ENCODE results near the gene FBXL15. TPM values are rescaled to one million over a fixed set of nuclear protein-coding genes. Genes with fewer than 3 reads are reported as not detected.

The FBXL15 gene
- total and polyA plus RNA-seq, 9 of the 15 experiments (the other 6 are each of a cell fraction or from before 2014, with no cell fraction given), result 0.08 to 25.9 (median 3.5) TPM

DNA sequence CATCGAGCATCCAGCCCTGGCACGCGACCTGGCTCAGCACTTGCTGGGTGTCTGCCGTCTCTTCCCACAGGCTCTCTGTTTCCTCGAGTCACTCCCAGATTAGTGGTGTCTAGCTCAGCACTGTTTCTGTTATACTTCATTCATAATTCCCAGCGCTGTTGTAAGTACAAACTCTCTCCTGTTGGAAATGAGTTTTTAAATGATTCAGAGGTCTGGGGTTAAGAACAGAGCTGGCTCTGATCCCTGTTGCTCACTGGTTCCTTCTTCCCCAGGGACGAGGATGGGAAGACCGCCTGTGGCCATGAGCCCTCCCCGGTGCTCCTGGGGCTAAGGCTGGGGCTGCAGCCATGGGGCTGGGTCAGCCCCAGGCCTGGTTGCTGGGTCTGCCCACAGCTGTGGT, 48.0 kb downstream of the FBXL15 start (continued):
- TF ChIP-seq, protein P1, sequence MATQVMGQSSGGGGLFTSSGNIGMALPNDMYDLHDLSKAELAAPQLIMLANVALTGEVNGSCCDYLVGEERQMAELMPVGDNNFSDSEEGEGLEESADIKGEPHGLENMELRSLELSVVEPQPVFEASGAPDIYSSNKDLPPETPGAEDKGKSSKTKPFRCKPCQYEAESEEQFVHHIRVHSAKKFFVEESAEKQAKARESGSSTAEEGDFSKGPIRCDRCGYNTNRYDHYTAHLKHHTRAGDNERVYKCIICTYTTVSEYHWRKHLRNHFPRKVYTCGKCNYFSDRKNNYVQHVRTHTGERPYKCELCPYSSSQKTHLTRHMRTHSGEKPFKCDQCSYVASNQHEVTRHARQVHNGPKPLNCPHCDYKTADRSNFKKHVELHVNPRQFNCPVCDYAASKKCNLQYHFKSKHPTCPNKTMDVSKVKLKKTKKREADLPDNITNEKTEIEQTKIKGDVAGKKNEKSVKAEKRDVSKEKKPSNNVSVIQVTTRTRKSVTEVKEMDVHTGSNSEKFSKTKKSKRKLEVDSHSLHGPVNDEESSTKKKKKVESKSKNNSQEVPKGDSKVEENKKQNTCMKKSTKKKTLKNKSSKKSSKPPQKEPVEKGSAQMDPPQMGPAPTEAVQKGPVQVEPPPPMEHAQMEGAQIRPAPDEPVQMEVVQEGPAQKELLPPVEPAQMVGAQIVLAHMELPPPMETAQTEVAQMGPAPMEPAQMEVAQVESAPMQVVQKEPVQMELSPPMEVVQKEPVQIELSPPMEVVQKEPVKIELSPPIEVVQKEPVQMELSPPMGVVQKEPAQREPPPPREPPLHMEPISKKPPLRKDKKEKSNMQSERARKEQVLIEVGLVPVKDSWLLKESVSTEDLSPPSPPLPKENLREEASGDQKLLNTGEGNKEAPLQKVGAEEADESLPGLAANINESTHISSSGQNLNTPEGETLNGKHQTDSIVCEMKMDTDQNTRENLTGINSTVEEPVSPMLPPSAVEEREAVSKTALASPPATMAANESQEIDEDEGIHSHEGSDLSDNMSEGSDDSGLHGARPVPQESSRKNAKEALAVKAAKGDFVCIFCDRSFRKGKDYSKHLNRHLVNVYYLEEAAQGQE (IDR thresholded peaks at IDR 0.05; ENCODE audit: borderline replicate concordance), result no peak
- TF ChIP-seq, protein P1 (CRISPR knock-in tag; IDR thresholded peaks at IDR 0.05; ENCODE audit: low read depth), result no peak
- no peak for TF ChIP-seq SIX5 (IDR thresholded peaks at IDR 0.05; ENCODE audit: borderline replicate concordance in 1 of 2, insufficient read depth in 1 of 2, low read depth in 1 of 2, low read length in 2 of 2)
- TF ChIP-seq, protein P2, sequence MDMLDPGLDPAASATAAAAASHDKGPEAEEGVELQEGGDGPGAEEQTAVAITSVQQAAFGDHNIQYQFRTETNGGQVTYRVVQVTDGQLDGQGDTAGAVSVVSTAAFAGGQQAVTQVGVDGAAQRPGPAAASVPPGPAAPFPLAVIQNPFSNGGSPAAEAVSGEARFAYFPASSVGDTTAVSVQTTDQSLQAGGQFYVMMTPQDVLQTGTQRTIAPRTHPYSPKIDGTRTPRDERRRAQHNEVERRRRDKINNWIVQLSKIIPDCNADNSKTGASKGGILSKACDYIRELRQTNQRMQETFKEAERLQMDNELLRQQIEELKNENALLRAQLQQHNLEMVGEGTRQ (CRISPR knock-in tag; IDR thresholded peaks at IDR 0.05), result no peak
- no peak for TF ChIP-seq YBX1 (IDR thresholded peaks at IDR 0.05)
- no peak for TF ChIP-seq SIN3A (IDR thresholded peaks at IDR 0.05; ENCODE audit: borderline replicate concordance in 2 of 2, control insufficient read depth in 1 of 2, low read depth in 2 of 2, low read length in 2 of 2)
- TF ChIP-seq POLR2H (tag; IDR thresholded peaks at IDR 0.05; ENCODE audit: low read depth), result no peak
- no peak for TF ChIP-seq MECOM (CRISPR knock-in tag; IDR thresholded peaks at IDR 0.05)
